ENCODE measurements around the gene NLN. TPM values are rescaled to one million over a fixed set of nuclear protein-coding genes. Genes with fewer than 3 reads are reported as not detected.

NLN gene
- total and polyA plus RNA-seq, 4 donors: 13.4 to 26.4 (median 19.1) TPM

- Histone ChIP-seq H3K4me1 (ENCODE audit: control insufficient read depth in 4 of 4, insufficient read depth in 4 of 4, low read length in 3 of 4) (no peaks in the 10 kb centered on the region), H3K9ac (ENCODE audit: low read depth in 1 of 2, low read length in 2 of 2) (no peak overlapping the region), H3K36me3 (ENCODE audit: control insufficient read depth in 4 of 4, insufficient read depth in 3 of 4, low read depth in 1 of 4, low read length in 3 of 4) (no peaks in the 10 kb centered on the region), H3K27ac (ENCODE audit: low read depth in 1 of 2, low read length in 2 of 2) (no peak overlapping the region), H3K27me3 (ENCODE audit: control insufficient read depth in 4 of 4, insufficient read depth in 4 of 4, low read length in 3 of 4) (no peaks in the 10 kb centered on the region), H3K4me3 (ENCODE audit: low read depth in 1 of 3, low read length in 3 of 3) (no peak overlapping the region), H3K9me3 (ENCODE audit: control insufficient read depth in 4 of 4, low read length in 3 of 4) (no peaks in the 10 kb centered on the region)
- TF ChIP-seq RXRA (IDR thresholded peaks at IDR 0.05): no peak
- TF ChIP-seq SP1 (IDR thresholded peaks at IDR 0.05): no peak
- TF ChIP-seq NR2F2 (IDR thresholded peaks at IDR 0.05): no peak
- TF ChIP-seq YY1 (IDR thresholded peaks at IDR 0.05): no peak
- TF ChIP-seq, protein P1, sequence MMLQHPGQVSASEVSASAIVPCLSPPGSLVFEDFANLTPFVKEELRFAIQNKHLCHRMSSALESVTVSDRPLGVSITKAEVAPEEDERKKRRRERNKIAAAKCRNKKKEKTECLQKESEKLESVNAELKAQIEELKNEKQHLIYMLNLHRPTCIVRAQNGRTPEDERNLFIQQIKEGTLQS (IDR thresholded peaks at IDR 0.05): no peak
- no peak for TF ChIP-seq FOXA2 (IDR thresholded peaks at IDR 0.05)
- TF ChIP-seq JUND (IDR thresholded peaks at IDR 0.05): no peak
- TF ChIP-seq, protein P2, sequence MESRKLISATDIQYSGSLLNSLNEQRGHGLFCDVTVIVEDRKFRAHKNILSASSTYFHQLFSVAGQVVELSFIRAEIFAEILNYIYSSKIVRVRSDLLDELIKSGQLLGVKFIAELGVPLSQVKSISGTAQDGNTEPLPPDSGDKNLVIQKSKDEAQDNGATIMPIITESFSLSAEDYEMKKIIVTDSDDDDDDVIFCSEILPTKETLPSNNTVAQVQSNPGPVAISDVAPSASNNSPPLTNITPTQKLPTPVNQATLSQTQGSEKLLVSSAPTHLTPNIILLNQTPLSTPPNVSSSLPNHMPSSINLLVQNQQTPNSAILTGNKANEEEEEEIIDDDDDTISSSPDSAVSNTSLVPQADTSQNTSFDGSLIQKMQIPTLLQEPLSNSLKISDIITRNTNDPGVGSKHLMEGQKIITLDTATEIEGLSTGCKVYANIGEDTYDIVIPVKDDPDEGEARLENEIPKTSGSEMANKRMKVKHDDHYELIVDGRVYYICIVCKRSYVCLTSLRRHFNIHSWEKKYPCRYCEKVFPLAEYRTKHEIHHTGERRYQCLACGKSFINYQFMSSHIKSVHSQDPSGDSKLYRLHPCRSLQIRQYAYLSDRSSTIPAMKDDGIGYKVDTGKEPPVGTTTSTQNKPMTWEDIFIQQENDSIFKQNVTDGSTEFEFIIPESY (IDR thresholded peaks at IDR 0.05): no peak
- TF ChIP-seq EGR1 (IDR thresholded peaks at IDR 0.05; ENCODE audit: low read depth in 2 of 2): no peak
- TF ChIP-seq, protein P3, sequence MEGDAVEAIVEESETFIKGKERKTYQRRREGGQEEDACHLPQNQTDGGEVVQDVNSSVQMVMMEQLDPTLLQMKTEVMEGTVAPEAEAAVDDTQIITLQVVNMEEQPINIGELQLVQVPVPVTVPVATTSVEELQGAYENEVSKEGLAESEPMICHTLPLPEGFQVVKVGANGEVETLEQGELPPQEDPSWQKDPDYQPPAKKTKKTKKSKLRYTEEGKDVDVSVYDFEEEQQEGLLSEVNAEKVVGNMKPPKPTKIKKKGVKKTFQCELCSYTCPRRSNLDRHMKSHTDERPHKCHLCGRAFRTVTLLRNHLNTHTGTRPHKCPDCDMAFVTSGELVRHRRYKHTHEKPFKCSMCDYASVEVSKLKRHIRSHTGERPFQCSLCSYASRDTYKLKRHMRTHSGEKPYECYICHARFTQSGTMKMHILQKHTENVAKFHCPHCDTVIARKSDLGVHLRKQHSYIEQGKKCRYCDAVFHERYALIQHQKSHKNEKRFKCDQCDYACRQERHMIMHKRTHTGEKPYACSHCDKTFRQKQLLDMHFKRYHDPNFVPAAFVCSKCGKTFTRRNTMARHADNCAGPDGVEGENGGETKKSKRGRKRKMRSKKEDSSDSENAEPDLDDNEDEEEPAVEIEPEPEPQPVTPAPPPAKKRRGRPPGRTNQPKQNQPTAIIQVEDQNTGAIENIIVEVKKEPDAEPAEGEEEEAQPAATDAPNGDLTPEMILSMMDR (IDR thresholded peaks at IDR 0.05; ENCODE audit: low read depth, low read length, missing input control): no peak
- TF ChIP-seq, protein P4, sequence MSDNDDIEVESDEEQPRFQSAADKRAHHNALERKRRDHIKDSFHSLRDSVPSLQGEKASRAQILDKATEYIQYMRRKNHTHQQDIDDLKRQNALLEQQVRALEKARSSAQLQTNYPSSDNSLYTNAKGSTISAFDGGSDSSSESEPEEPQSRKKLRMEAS (IDR thresholded peaks at IDR 0.05): no peak
- no peak for TF ChIP-seq RAD21 (IDR thresholded peaks at IDR 0.05)
- no peak for TF ChIP-seq FOXA1 (IDR thresholded peaks at IDR 0.05)
- no peak for TF ChIP-seq HNF4G (IDR thresholded peaks at IDR 0.05)
- TF ChIP-seq TAF1 (conservative IDR thresholded peaks at IDR 0.05): no peak
- TF ChIP-seq GABPA (IDR thresholded peaks at IDR 0.05 in 1 of 2, conservative IDR thresholded peaks at IDR 0.05 in 1 of 2): no peak
- no peak for TF ChIP-seq HNF4A (conservative IDR thresholded peaks at IDR 0.05)
- TF ChIP-seq, protein P5, sequence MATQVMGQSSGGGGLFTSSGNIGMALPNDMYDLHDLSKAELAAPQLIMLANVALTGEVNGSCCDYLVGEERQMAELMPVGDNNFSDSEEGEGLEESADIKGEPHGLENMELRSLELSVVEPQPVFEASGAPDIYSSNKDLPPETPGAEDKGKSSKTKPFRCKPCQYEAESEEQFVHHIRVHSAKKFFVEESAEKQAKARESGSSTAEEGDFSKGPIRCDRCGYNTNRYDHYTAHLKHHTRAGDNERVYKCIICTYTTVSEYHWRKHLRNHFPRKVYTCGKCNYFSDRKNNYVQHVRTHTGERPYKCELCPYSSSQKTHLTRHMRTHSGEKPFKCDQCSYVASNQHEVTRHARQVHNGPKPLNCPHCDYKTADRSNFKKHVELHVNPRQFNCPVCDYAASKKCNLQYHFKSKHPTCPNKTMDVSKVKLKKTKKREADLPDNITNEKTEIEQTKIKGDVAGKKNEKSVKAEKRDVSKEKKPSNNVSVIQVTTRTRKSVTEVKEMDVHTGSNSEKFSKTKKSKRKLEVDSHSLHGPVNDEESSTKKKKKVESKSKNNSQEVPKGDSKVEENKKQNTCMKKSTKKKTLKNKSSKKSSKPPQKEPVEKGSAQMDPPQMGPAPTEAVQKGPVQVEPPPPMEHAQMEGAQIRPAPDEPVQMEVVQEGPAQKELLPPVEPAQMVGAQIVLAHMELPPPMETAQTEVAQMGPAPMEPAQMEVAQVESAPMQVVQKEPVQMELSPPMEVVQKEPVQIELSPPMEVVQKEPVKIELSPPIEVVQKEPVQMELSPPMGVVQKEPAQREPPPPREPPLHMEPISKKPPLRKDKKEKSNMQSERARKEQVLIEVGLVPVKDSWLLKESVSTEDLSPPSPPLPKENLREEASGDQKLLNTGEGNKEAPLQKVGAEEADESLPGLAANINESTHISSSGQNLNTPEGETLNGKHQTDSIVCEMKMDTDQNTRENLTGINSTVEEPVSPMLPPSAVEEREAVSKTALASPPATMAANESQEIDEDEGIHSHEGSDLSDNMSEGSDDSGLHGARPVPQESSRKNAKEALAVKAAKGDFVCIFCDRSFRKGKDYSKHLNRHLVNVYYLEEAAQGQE (IDR thresholded peaks at IDR 0.05): no peak
- 70% methylated on average over 6 of the region's 6 CpGs for WGBS
- no peak for DNase-seq (ENCODE audit: low spot score)
Measured at GRCh38 chr5:65866837-65867521, 145.0 kb downstream of the NLN start.

Measured in liver (tissue), 9 donors.